GM19467 (cell line): ENCODE results near the gene HPSE2.

Source experiments
- ATAC-seq: cut with Tn5 transposase; IDR thresholded peaks from one replicate; pipeline ENCODE4 v1.9.1; 2021; ENCODE audit warnings: mild to moderate bottlenecking, moderate library complexity; ENCODE audit not compliant: unreplicated experiment

The HPSE2 gene

DNA sequence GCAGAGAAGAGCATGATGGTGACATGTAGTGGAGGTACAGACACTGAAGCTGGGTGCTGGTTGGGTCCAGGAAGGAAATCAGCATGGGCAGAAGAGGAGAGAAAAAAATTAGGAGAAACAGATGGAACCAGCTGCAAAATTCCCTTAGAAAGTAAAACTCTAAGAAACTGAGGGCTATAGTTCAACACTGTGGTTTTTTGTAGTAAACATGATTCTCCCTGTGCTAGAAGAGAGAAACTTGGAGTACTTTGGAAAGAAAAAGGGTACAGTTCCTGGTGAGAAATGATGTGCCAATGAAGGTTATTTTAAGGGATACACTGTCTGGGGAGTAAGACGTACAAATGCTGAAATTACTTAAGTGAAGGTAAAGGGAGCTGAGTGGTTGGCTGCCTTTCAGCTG is 607.4 kb downstream of the HPSE2 start:
- no peak for ATAC-seq

DNA sequence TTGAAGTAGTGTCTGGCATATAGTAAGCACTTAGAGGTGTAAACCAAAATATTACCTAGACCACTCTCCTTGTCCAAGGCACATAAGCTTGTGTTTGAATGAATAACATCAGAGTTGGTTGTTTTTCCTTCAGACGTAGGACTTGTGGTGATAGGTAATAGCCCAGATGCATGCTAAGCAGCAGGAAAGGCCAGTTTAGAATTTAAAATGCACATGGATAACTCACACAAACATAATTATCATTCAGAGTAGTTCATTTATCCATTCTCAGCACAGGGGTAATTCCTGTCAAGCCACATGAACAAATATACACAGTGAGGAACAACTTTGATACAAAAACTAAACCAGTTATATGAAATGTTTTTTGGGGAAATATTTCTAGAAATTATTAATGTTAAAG is 607.9 kb downstream of the HPSE2 start:
- no peak for ATAC-seq

DNA sequence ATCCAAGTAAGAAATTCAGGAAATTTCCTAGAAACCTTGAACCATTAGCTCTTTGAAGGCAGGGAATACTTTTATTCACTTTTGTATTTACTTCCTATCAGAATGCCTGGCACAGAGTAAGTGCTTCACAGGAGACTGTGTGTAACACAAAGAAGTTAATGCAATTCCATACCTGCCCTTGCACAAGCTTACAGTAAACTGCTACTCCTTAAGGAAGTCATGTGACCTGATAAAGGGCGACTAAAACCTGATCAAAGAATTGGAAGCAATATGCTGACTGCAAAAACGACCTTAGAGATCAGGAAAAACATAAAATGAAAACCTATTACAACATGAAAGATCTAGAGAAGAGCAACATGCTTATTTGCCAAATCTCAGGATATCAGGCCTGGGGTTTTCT is 610.7 kb downstream of the HPSE2 start:
- no peak for ATAC-seq

GRCh38 chr10:98623176-98623575 is 612.5 kb downstream of the HPSE2 start:
- no peak for ATAC-seq

DNA sequence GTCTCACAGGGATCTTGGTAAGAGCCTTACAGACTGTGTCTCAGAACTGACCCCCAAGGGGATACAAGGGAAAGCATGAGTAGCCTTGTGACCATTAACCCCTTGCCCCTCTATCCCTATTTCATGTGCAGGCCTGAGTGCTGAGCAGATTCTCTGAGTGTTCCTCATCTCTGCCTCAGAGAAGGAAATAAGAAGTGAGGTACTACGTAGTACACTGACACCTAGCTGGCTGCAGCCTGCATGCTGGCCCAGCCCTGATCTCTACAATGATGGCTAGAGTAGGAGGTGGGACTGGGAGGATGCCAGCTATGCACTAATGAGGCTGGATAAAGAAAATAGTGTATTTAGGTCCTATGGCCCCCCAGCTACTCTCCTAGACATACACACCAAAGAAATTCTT is 614.0 kb downstream of the HPSE2 start:
- no peak for ATAC-seq

DNA sequence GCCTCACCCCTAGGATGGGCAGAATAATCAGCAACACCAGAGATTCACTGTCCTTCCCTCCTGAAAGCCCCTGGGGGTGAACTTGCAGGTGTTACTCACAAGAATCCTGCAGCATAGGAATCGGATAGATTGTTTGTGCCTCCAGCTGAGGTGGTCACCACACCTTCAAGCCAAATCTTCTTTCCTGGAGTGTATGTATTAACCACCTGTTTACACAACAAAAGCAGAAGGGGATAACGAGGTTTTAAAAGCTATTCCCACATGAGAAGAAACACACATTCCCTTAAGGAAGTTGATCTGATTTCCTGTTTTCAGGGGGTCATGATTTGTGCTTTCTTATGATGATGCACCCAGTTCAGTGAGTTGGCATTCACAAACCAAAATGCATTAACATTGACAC is 615.1 kb downstream of the HPSE2 start:
- ATAC-seq: no peak

DNA sequence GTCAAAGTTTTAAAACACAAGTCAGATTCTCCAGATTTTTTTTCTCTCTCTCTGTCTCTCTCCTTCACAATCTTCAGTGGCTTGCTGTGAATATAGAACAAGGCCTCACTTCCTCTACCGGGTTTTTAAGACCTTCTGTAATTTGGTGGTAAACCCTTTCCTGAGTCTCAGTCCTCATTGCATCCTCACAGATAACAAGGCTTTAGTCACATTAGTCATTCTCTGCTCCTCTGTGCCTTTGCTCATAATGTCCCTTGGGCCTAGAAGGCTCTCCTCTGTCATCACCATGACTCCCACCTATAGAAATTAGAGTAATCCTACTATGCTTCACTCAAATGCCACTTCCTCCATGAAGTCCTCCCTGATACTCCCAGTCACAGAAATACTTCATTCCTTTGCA is 616.2 kb downstream of the HPSE2 start:
- ATAC-seq: no peak

DNA sequence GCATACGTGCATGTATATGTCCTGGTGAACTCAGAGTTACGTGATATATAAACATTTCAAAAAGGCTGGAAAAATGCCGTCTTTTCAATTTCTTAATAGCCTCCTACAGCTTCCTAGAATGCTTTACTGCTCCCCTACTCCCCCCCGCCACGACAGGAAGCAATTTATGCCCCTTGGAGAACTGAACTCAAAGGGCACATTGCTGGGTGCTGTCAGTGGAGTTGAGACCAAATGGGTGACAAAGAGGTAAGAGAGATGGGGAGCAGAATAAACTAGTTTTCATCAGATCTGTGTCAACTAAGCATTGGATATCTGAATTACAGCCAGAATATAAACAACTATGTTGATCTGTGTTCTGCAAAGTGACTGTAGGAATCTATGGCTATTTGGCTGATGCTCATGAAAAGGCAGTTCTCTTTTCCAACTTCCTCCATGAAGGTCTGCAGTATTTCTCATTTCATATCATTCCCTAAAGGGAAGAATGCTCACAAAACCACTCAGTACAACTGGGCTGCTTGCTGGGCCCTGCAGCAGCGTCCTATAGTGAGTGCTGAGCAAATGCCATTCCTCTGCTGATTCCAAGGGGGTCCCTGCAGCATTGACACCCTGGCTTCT is 617.6 kb downstream of the HPSE2 start:
- ATAC-seq: no peak

- no peak for ATAC-seq
Measured at GRCh38 chr10:98613446-98613845, 622.2 kb downstream of the HPSE2 start.

DNA sequence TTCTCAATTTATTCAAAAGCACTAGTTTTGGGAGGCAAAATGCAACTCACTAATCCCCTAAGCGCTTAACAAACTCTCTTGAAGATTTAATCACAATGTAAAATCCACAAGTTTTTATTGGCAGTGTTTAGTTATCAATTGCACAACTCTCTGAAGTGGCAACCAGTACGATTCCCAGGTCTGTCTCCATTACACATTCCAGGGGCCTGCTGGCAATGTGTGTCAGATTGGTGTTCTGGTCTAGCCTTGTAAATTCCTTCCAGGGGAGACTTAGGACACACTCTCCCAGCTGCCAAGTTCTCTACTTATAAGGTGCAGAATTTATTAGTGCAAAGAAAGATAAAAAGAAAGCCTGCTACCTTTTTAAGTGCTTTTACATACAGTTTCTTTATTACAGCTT is 624.2 kb downstream of the HPSE2 start:
- ATAC-seq: no peak

GRCh38 chr10:98610836-98611235 is 624.8 kb downstream of the HPSE2 start:
- no peak for ATAC-seq

GRCh38 chr10:98610301-98610700 is 625.4 kb downstream of the HPSE2 start:
- no peak for ATAC-seq

GRCh38 chr10:98609265-98609664 is 626.4 kb downstream of the HPSE2 start:
- no peak for ATAC-seq

DNA sequence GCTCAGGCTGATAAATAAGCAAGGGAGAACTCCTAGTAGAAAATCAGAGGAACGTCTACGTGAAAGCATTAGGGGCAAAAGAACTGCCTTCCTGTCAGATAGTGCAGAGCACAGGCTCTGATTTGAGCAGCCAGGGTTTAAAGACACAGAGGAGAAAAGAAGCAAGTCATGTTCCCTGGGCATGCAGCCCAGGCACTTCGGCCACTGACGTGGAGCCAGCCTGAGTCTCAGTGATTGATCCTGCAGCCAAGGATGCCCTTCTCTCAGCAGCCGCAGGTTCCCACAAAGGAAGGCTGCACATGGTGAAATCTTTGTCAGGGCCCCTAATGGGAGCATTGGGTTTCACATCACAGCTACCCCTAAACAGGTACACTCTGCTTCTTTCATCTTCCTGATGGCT is 627.2 kb downstream of the HPSE2 start:
- ATAC-seq: no peak

DNA sequence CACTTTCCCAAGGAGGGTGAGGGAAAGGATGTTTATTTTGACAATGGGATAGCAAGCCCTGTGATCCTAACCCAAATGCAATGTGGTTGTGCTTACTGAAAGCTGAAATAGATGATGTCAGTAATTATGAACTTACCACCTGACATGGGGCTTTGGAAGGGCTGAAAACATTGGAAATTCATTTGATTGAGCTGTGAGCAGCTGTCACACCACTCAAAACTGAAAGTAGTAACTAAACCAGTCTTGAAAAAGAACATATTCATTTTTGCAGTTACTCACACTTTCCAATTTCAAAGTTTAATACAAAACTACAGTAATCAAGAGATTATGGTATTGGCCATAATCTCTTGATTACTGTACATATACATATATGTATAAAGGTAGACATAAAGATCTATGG is 633.4 kb downstream of the HPSE2 start:
- ATAC-seq: no peak

- ATAC-seq: no peak
Measured at GRCh38 chr10:98599032-98599610, 636.5 kb downstream of the HPSE2 start.

GRCh38 chr10:98596404-98596803 is 639.2 kb downstream of the HPSE2 start:
- ATAC-seq: no peak

- ATAC-seq: no peak
Measured at GRCh38 chr10:98589691-98590090, 646.0 kb downstream of the HPSE2 start.

DNA sequence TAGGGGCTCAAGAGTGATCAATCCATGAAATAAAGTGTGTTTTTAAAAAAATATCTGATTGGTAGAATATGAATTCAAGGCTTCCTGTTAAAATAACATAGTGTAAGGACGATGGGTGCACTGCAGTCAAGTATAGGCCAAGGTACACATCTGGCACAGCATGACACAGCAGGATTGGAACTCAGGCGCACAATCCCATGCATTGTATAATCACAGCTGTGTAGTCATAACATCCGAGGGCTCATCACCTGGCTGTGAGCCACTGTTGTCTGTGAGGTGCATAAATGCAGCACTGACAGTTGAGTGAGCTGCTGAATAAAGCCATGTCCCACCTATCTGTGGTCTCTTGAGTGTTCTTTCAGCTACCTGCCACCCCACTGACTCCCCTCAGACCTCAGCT is 646.6 kb downstream of the HPSE2 start:
- ATAC-seq: no peak

- no peak for ATAC-seq
Measured at GRCh38 chr10:98587156-98587837, 648.4 kb downstream of the HPSE2 start.

- no peak for ATAC-seq
Measured at GRCh38 chr10:98586096-98586495, 649.6 kb downstream of the HPSE2 start.

DNA sequence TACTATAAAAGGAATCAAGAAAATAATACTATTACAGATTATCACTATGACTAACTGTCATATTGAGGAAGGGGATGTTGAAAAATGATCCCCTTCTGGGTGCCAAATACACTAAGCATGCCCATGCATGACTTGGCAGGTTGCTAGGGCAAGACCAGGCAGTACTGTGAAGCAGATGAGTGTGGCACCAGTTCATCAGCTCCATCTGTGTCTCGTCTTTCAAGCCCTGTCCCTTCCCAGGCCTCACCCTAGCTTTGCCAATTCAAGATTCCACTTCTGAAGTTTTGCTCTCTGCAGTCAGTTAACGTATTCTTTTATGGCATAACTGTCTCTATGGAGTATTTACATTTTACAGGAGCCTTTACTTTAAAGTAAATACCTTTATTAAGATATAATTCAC is 653.3 kb downstream of the HPSE2 start:
- ATAC-seq: no peak

DNA sequence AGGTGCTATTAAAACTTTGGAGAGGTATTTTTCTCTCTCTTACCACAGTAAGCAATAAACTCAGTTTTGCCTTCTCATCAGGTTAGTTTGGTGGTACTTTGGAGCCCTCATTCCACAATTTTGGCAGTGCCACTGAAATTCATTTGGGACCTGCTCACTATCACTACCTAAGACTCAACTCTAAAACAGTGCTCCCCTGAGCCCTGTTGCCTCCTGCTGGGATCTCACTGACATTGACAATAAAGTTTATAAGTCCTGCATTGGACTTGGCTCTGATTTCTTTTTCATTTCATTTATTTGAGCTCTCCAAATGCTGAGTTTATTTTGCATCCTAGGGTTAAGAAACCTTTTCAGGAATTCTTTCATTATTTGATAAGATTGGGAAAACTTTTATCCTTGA is 658.1 kb downstream of the HPSE2 start:
- ATAC-seq: no peak
